ENCODE results near the gene MBD5. TPM values are rescaled to one million over a fixed set of nuclear protein-coding genes. Genes with fewer than 3 reads are reported as not detected.

The MBD5 gene
- total and polyA plus RNA-seq, 2 donors (not counting 1 experiment from before 2014, with no cell fraction given): 10.9 to 69.7 TPM

DNA sequence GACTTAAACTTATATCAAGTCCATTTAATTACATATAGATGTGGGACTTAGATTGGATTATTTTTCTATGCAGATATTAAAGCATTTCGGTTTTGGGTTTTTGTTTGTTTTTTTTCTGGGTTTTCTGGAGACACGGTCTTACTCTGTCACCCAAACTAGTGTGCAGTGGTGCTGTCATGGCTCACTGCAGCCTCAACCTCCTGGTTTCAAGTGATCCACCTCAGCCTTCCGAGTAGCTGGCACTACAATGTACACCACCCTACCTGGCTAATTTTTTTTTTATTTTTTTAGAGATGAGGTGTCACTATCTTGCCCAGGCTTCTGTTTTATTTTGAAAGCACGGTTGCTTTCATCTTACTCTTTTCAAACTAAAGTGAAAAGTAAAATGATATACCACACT is 281.6 kb downstream of the MBD5 start:
- Histone ChIP-seq H3K36me3 (replicated peaks in 1 of 2; ENCODE audit: control extremely low read depth in 1 of 2, control insufficient read depth in 1 of 2, extremely low read depth in 1 of 2, insufficient read depth in 2 of 2, low read length in 1 of 2) (peaks cover 0 to 2% of the 10 kb centered on the region in 2 experiments), H3K27me3 (replicated peaks in 1 of 4; ENCODE audit: control extremely low read depth in 1 of 4, control insufficient read depth in 3 of 4, insufficient read depth in 4 of 4, low read length in 3 of 4) (no peaks in the 10 kb centered on the region), H3K79me2 (ENCODE audit: control insufficient read depth, insufficient read depth, low read length) (no peaks in the 10 kb centered on the region), H3K4me2 (replicated peaks; ENCODE audit: low read depth, low read length, poor library complexity, severe bottlenecking) (no peak overlapping the region), H2AFZ (ENCODE audit: insufficient read depth, low read depth, low read length, poor library complexity, severe bottlenecking) (no peak overlapping the region), H3K9me3 (ENCODE audit: control extremely low read depth in 1 of 3, control insufficient read depth in 2 of 3, insufficient read depth in 1 of 3, low read length in 2 of 3) (no peaks in the 10 kb centered on the region), H4K20me1 (ENCODE audit: control insufficient read depth, insufficient read depth, low read length, poor library complexity, severe bottlenecking) (no peaks in the 10 kb centered on the region), H3K4me1 (ENCODE audit: control insufficient read depth in 2 of 2, insufficient read depth in 2 of 2, low read length in 2 of 2) (no peaks in the 10 kb centered on the region), H3K27ac (ENCODE audit: low read length in 2 of 2) (no peak overlapping the region), H3K9ac (ENCODE audit: low read length) (no peak overlapping the region), H3K4me3 (ENCODE audit: control extremely low read depth in 1 of 5, extremely low read depth in 1 of 5, insufficient read depth in 1 of 5, low read depth in 2 of 5, low read length in 4 of 5) (no peak overlapping the region)
- ATAC-seq (ENCODE audit: low read depth): no peak
- no peak overlapping the region for H3K27ac Mint-ChIP-seq
- no peak for TF ChIP-seq CTCF (IDR thresholded peaks at IDR 0.05)
- TF ChIP-seq EZH2 (IDR thresholded peaks at IDR 0.05; ENCODE audit: borderline replicate concordance, insufficient read depth, low read depth, low read length, poor library complexity, severe bottlenecking): no peak
- no peaks in the 10 kb centered on the region for H3K9me3 Mint-ChIP-seq (ENCODE audit: insufficient read depth)
- no peaks in the 10 kb centered on the region for H3K4me1 Mint-ChIP-seq
- CTCF ChIA-PET: no interaction called here
- DNase-seq: no peak
- no peak overlapping the region for H3K4me3 Mint-ChIP-seq
- no peaks in the 10 kb centered on the region for H3K27me3 Mint-ChIP-seq
- WGBS (ENCODE audit: insufficient coverage): 100% methylated on average over 1 of the region's 4 CpGs
- intact Hi-C loops (cut with micrococcal nuclease): no loop called here
- POLR2A ChIA-PET: no interaction called here

DNA sequence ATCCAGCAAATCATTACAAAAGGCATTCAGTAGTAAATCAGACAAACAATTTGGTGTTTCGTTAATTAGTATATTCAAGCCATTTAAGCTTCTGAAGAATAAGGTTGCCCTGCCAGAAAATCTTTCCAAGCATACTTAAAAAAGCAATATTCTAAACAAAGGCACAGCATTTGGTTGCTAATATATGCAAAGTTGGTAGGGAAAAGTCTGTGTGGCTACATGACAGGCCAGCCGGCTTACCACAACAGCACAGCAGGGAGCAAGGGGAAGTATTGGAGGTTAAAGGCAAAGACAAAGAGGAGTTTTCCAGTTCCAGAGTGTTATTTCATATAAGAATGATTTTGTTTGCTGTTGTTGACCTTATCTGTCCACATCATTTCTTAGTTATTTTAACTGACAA is 282.3 kb downstream of the MBD5 start:
- ChIA-PET POLR2A (no interaction called here), CTCF (no interaction called here)
- Histone ChIP-seq H3K79me2 (ENCODE audit: control insufficient read depth, insufficient read depth, low read length) (no peaks in the 10 kb centered on the region), H3K27ac (ENCODE audit: low read length in 2 of 2) (no peak overlapping the region), H3K9ac (ENCODE audit: low read length) (no peak overlapping the region), H2AFZ (ENCODE audit: insufficient read depth, low read depth, low read length, poor library complexity, severe bottlenecking) (no peak overlapping the region), H3K4me2 (replicated peaks; ENCODE audit: low read depth, low read length, poor library complexity, severe bottlenecking) (no peak overlapping the region), H3K4me3 (ENCODE audit: control extremely low read depth in 1 of 5, extremely low read depth in 1 of 5, insufficient read depth in 1 of 5, low read depth in 2 of 5, low read length in 4 of 5) (no peak overlapping the region), H3K9me3 (ENCODE audit: control extremely low read depth in 1 of 3, control insufficient read depth in 2 of 3, insufficient read depth in 1 of 3, low read length in 2 of 3) (no peaks in the 10 kb centered on the region), H3K4me1 (ENCODE audit: control insufficient read depth in 2 of 2, insufficient read depth in 2 of 2, low read length in 2 of 2) (no peaks in the 10 kb centered on the region), H3K36me3 (replicated peaks in 1 of 2; ENCODE audit: control extremely low read depth in 1 of 2, control insufficient read depth in 1 of 2, extremely low read depth in 1 of 2, insufficient read depth in 2 of 2, low read length in 1 of 2) (peaks cover 0 to under 1% of the 10 kb centered on the region in 2 experiments), H3K27me3 (replicated peaks in 1 of 4; ENCODE audit: control extremely low read depth in 1 of 4, control insufficient read depth in 3 of 4, insufficient read depth in 4 of 4, low read length in 3 of 4) (no peaks in the 10 kb centered on the region), H4K20me1 (ENCODE audit: control insufficient read depth, insufficient read depth, low read length, poor library complexity, severe bottlenecking) (no peaks in the 10 kb centered on the region)
- Mint-ChIP-seq H3K27ac (no peak overlapping the region), H3K27me3 (no peaks in the 10 kb centered on the region), H3K4me3 (no peak overlapping the region), H3K9me3 (ENCODE audit: insufficient read depth) (peaks cover 2% of the 10 kb centered on the region), H3K4me1 (no peaks in the 10 kb centered on the region)
- DNase-seq (no peak), ATAC-seq (ENCODE audit: low read depth) (no peak)
- intact Hi-C loops (cut with micrococcal nuclease): no loop called here
- WGBS (ENCODE audit: insufficient coverage): no CpG with 5 or more reads among the region's 2 CpGs
- TF ChIP-seq EZH2 (IDR thresholded peaks at IDR 0.05; ENCODE audit: borderline replicate concordance, insufficient read depth, low read depth, low read length, poor library complexity, severe bottlenecking) (no peak), CTCF (IDR thresholded peaks at IDR 0.05) (no peak)
